Activated T-cell treated with anti-CD3 and anti-CD28 coated beads, Interleukin-2, amount 50 U/mL, for 72 hours (primary cell): ENCODE data around the gene NPL. TPM values are rescaled to one million over a fixed set of nuclear protein-coding genes. Genes with fewer than 3 reads are reported as not detected.

Experiments
- ATAC-seq, 2 donors: fragments of 150-1000 bp; cut with Tn5 transposase; replicated peaks in 1 of 2; 2 replicates each; pipeline ENCODE4 v1.10.0; 2021; ENCODE audit warnings: moderate library complexity in 2 of 2, mild to moderate bottlenecking in 1 of 2
- DNase-seq, 2 donors: peaks; one replicate each; pipeline ENCODE4 v3.0.0; 2021 to 2022; ENCODE audit warnings: mixed read lengths in 1 of 2
- H3K27ac Mint-ChIP-seq: one replicate; pipeline ENCODE4 v1.8.0; 2022; ENCODE audit warnings: mild to moderate bottlenecking, moderate library complexity, mixed read lengths
- H3K27me3 Mint-ChIP-seq: one replicate; pipeline ENCODE4 v1.8.0; 2022; ENCODE audit warnings: low read depth, mixed read lengths
- H3K36me3 Mint-ChIP-seq, 2 donors: one replicate each; pipeline ENCODE4 v1.8.0; 2022; ENCODE audit warnings: mixed read lengths in 2 of 2, mild to moderate bottlenecking in 1 of 2; ENCODE audit not compliant: insufficient read depth in 2 of 2
- H3K4me1 Mint-ChIP-seq: one replicate; pipeline ENCODE4 v1.8.0; 2022; ENCODE audit warnings: low read depth, mixed read lengths
- H3K4me3 Mint-ChIP-seq, 2 donors: one replicate each; pipeline ENCODE4 v1.8.0; 2022; ENCODE audit warnings: mild to moderate bottlenecking in 2 of 2, mixed read lengths in 2 of 2, moderate library complexity in 2 of 2
- H3K9me3 Mint-ChIP-seq, 2 donors: one replicate each; pipeline ENCODE4 v1.8.0; 2022; ENCODE audit warnings: mixed read lengths in 2 of 2
- total RNA-seq, 2 donors: library from RNA; stranded (reverse); gene quantifications; one replicate each; pipeline ENCODE4 v1.2.3, GENCODE V29; 2022

The NPL gene
- total RNA-seq, 2 donors from 2014 or later, result 4.4 to 7.5 TPM

DNA sequence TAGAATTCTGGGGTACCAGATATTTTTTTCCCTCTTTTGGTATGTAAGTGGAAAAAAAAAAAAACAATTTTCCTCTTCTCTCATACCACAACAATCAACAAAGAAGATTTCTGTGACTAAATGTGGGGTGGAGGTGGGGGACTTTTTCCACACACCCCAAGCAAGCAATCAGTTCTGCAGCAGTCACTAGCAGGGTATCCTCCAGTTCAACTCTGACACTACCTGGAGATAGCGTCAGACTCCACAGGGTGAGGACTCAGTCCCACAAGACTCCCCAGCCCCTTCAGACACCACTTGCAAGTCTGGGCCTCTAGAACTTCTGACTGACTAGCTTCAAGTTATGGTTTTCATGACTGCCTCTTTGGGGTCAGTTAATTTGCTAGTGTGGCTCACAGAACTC lies 55.8 kb downstream of the NPL start:
- Mint-ChIP-seq H3K27me3 (no peaks in the 10 kb centered on the region), H3K36me3 (peaks cover 18 to 66% of the 10 kb centered on the region in 2 donors), H3K4me3 (peak overlapping the region; percentile 57 to 75), H3K27ac (peak overlapping the region; percentile 95), H3K9me3 (no peaks in the 10 kb centered on the region), H3K4me1 (peaks cover 100% of the 10 kb centered on the region)
- ATAC-seq (peak; percentile 80 to 82), DNase-seq (peak in 1 of 2 donors; percentile 29)

DNA sequence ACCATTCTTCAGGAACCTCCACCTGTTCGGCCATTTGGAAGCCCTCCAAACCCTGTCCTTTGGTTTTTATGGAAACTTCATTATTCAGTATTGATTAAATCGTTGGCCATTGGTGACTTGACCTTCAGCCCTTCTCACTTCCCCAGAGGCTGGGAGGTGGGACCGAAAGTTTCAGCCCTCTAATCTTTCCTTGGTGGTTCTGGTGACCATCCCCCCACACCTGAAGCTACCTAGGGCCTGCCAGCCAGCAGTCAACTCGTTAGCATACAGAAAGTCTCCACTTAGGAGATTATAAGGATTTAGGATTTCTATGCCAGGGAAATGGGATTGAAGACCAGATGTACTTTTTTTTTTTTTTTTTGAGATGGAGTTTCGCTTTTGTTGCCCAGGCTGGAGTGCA lies 56.3 kb downstream of the NPL start:
- no peak for ATAC-seq
- Mint-ChIP-seq H3K9me3 (no peaks in the 10 kb centered on the region), H3K27ac (peak overlapping the region; percentile 46), H3K4me3 (no peak overlapping the region), H3K4me1 (peaks cover 98% of the 10 kb centered on the region), H3K36me3 (peaks cover 17 to 63% of the 10 kb centered on the region in 2 donors), H3K27me3 (no peaks in the 10 kb centered on the region)
- no peak for DNase-seq

DNA sequence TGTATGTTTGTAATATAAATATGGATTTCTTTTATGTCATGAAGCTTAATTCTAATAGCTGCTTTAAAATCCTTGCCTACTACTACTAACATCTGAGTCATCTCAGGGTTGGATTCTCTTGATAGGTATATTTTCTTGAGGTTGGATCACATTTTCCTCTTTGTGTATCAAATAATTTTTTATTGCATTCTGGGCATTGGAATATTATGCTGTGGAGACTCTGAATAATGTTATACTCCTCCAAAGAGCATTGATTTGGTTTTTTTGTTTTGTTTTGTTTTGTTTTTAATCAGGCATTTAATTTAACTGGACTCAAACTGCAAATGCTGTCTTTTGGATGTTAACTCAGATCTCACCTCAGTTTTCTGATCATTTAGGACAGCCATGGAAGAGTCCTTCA lies 57.5 kb downstream of the NPL start:
- Mint-ChIP-seq H3K4me3 (peak overlapping the region in 1 of 2 donors; percentile 34), H3K27ac (peak overlapping the region; percentile 95), H3K27me3 (no peaks in the 10 kb centered on the region), H3K36me3 (peaks cover 14 to 62% of the 10 kb centered on the region in 2 donors), H3K9me3 (no peaks in the 10 kb centered on the region), H3K4me1 (peaks cover 95% of the 10 kb centered on the region)
- no peak for ATAC-seq
- DNase-seq, result no peak

DNA sequence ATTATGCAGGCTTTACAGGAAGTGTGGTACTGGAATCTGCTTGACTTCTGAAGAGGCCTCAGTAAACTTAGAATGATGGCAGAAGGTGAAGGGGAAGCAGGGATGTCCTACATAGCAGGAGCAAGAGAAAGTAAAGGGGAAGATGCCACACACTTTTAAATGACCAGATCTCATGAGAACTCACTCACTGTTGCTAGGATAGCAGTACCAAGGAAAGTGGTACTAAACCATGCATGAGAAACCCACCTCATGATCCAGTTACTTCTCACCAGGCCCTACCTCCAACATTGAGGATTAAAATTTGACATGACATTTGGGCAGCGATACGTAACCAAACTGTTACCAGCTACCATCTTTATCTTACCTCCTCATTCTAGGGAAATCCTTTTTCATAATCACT lies 59.2 kb downstream of the NPL start:
- Mint-ChIP-seq H3K27ac (peak overlapping the region; percentile 64), H3K4me3 (no peak overlapping the region), H3K27me3 (no peaks in the 10 kb centered on the region), H3K9me3 (no peaks in the 10 kb centered on the region), H3K4me1 (peaks cover 79% of the 10 kb centered on the region), H3K36me3 (peaks cover 14 to 64% of the 10 kb centered on the region in 2 donors)
- DNase-seq, result no peak
- no peak for ATAC-seq

DNA sequence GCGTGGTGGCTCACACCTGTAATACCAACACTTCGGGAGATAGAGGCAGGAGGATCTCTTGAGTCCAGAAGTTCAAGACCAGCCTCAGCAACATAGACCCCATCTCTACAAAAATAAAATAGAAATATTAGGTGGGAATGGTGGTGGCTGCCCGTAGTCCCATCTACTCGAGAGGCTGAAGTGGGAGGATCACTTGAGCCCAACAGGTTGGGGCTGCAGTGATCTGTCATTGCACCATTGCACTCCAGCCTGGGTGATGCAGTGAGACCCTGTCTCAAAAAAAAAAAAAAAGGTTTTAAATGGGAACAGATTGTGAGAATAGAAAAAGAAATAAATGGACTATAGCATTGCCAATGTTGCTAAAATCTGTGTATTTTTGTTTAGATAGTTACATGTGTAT lies 60.7 kb downstream of the NPL start:
- no peak for ATAC-seq
- Mint-ChIP-seq H3K36me3 (peaks cover 19 to 61% of the 10 kb centered on the region in 2 donors), H3K4me1 (peaks cover 63% of the 10 kb centered on the region), H3K27ac (peak overlapping the region; percentile 89), H3K9me3 (no peaks in the 10 kb centered on the region), H3K27me3 (no peaks in the 10 kb centered on the region), H3K4me3 (no peak overlapping the region)
- no peak for DNase-seq

DNA sequence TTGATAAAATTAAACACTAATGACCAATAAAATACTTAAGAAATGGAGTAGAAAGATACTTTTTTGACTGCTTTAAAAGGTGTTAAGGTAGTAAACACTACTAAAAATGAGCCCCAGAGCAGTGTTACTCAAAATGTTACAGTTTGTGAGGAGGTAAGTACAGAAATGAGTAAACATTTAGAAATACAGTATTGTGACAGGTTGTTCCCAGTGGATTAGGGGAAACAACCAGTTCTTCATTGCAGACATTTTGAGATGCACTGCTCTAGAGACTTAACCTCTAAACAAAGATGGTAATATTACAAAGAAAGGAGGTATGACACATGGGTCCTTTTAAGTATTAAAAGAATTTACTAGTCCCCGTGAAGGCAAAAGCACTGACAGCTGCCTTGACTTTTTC lies 62.3 kb downstream of the NPL start:
- H3K36me3 Mint-ChIP-seq, result peaks cover 17 to 57% of the 10 kb centered on the region in 2 donors
- no peaks in the 10 kb centered on the region for H3K27me3 Mint-ChIP-seq
- H3K27ac Mint-ChIP-seq, result peak overlapping the region; percentile 57
- H3K4me3 Mint-ChIP-seq, result no peak overlapping the region
- H3K4me1 Mint-ChIP-seq, result peaks cover 48% of the 10 kb centered on the region
- ATAC-seq, result peak; percentile 56 to 58
- H3K9me3 Mint-ChIP-seq, result no peaks in the 10 kb centered on the region
- no peak for DNase-seq

DNA sequence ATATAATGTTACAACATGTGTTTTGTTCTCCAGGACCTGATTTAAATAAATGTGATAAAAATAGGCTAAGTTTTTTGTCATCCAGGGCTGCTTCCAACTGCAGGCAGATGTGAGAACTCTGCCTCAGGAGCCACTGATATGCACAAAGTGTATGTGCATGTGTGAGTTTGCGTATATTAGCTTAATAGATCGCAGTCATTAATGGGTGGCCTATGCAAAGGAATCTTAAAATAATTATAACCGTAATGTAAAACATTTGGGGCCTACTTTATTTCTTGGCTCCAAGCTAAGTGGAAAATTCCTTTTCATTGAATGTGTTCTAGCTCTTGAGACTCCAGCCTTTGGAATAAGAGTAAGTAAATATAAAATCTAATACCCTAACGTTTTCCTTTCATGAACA lies 66.3 kb downstream of the NPL start:
- Mint-ChIP-seq H3K27ac (no peak overlapping the region), H3K4me3 (no peak overlapping the region), H3K4me1 (peaks cover 36% of the 10 kb centered on the region), H3K9me3 (no peaks in the 10 kb centered on the region), H3K36me3 (peaks cover 10 to 51% of the 10 kb centered on the region in 2 donors), H3K27me3 (no peaks in the 10 kb centered on the region)
- no peak for DNase-seq
- ATAC-seq, result no peak

DNA sequence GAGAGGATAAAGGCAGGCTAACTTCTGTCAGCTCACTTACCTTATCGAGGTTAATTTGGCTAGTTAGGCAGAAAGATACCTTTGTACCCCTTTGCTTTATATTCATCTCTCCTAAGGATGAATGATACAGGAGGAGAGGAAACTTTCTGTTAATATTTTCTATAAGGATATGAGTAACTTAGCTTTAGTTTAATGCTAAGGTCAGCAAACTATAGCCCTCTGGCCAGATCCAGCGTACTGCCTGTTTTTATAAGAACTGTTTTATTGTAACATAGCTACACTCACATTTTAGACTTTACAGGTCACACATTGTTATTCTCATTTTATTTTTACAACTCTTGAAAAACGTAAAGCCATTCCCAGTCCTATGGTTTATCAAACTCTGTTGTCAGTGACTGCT lies 67.6 kb downstream of the NPL start:
- no peak for ATAC-seq
- H3K27me3 Mint-ChIP-seq, result no peaks in the 10 kb centered on the region
- H3K36me3 Mint-ChIP-seq, result peaks cover 9 to 53% of the 10 kb centered on the region in 2 donors
- H3K9me3 Mint-ChIP-seq, result no peaks in the 10 kb centered on the region
- peaks cover 37% of the 10 kb centered on the region for H3K4me1 Mint-ChIP-seq
- H3K4me3 Mint-ChIP-seq, result no peak overlapping the region
- DNase-seq, result no peak
- no peak overlapping the region for H3K27ac Mint-ChIP-seq

DNA sequence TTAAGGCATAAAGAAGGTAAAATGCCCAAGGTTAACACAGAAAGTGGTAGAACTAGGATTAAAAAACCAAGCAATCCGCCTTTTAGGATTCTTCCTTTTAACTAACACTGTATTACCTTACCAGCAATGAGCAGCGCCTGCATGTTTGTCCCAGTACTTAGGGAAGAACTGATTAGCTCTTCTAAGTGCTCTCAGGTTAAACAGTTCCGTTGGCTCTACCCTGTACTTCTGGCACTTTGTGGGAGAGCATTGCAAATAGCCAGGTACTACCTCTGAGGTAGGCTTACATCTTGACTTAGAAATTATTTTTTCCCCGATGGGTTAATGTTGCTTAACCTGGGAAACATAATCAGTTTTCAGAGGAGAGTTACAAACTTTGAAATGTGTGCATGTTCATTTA lies 71.1 kb downstream of the NPL start:
- no peak overlapping the region for H3K4me3 Mint-ChIP-seq
- peak overlapping the region; percentile 54 for H3K27ac Mint-ChIP-seq
- DNase-seq, result no peak
- no peaks in the 10 kb centered on the region for H3K9me3 Mint-ChIP-seq
- ATAC-seq, result no peak
- H3K27me3 Mint-ChIP-seq, result no peaks in the 10 kb centered on the region
- H3K4me1 Mint-ChIP-seq, result peaks cover 58% of the 10 kb centered on the region
- H3K36me3 Mint-ChIP-seq, result peaks cover 12 to 58% of the 10 kb centered on the region in 2 donors

DNA sequence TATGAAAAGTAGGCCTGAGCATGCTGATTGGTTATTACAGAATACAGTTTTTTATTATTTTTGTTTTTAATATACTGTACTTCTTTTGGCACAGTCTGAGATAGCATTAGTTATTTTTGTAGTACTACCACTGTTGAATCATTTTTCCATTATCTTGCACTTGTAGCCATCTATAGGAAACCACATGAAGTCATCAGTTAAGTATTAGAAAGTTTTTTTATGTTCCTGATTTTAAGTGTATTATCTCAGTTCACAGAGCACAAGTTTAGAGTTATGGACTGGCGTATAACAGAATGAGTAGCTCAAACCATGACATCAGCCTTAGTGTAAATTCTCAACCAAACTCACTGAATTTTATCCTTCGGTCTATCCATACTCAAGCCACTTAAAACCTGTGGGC lies 72.4 kb downstream of the NPL start:
- Mint-ChIP-seq H3K9me3 (no peaks in the 10 kb centered on the region), H3K27ac (peak overlapping the region; percentile 82), H3K36me3 (peaks cover 14 to 69% of the 10 kb centered on the region in 2 donors), H3K4me1 (peaks cover 60% of the 10 kb centered on the region), H3K4me3 (peak overlapping the region in 1 of 2 donors; percentile 25), H3K27me3 (no peaks in the 10 kb centered on the region)
- ATAC-seq (peak; percentile 71 to 86), DNase-seq (no peak)

DNA sequence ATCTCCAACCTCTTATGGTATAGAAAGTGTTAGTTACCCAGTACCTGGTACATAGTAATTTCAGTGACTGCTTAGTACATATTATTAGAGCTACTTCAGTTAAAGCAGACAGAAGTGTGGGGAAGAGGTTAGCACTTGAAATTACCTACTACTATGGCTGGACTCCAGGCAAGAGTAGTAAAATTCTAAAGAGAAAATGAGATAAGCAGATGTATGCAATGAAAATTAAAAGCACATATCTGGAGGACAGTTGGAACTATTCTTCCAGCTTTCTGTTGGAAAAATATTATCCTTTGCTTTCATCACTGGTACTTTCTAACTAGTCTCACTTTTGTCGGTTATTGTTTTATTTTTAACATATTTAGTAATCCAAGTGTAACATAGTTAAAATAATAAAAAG lies 73.3 kb downstream of the NPL start:
- Mint-ChIP-seq H3K36me3 (peaks cover 14 to 75% of the 10 kb centered on the region in 2 donors), H3K27me3 (no peaks in the 10 kb centered on the region), H3K27ac (peak overlapping the region; percentile 82), H3K4me3 (peak overlapping the region in 1 of 2 donors; percentile 25), H3K9me3 (no peaks in the 10 kb centered on the region), H3K4me1 (peaks cover 55% of the 10 kb centered on the region)
- ATAC-seq (no peak), DNase-seq (no peak)

DNA sequence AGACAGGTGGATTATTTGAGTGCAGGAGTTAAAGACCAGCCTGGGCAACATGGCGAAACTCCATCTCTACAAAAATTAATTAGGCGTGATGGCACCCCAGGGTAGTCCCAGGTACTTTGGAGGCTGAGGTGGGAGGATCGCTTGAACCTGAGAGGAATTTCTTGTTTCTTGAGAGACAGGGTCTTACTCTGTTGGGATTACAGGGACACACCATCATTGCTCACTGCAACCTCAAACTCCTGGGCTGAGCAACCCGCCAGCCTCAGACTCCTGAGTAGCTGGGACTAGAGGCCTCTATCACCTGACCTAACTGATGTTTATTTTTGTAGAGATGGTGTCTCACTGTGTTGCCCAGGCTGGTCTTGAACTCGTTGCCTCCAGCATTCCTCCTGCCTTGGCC lies 74.4 kb downstream of the NPL start:
- H3K9me3 Mint-ChIP-seq, result no peaks in the 10 kb centered on the region
- no peak for DNase-seq
- peaks cover 12 to 70% of the 10 kb centered on the region in 2 donors for H3K36me3 Mint-ChIP-seq
- no peak for ATAC-seq
- no peaks in the 10 kb centered on the region for H3K27me3 Mint-ChIP-seq
- H3K4me3 Mint-ChIP-seq, result no peak overlapping the region
- peaks cover 46% of the 10 kb centered on the region for H3K4me1 Mint-ChIP-seq
- peak overlapping the region; percentile 95 for H3K27ac Mint-ChIP-seq

DNA sequence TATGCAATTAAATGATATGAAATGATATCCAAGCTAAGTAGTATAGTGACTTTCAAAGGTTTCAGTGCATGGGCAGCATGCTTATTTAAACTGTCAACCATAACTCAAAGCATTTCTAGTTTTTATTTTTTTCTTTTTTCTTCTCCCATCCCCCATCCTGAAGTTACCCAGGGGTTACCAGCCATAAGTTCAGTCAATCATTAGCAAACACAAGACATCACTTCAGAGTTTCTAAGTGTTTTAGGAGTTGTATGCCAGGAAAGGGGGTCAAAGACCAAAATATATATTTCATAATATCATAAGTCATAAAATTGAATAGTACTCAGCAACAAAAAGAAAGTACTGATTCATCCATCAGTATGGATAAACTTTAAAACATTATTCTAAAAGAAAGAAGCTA lies 78.3 kb downstream of the NPL start:
- Mint-ChIP-seq H3K27me3 (no peaks in the 10 kb centered on the region), H3K36me3 (peaks cover 8 to 66% of the 10 kb centered on the region in 2 donors), H3K9me3 (no peaks in the 10 kb centered on the region), H3K27ac (peak overlapping the region; percentile 46), H3K4me3 (no peak overlapping the region), H3K4me1 (peaks cover 33% of the 10 kb centered on the region)
- no peak for ATAC-seq
- DNase-seq, result no peak

DNA sequence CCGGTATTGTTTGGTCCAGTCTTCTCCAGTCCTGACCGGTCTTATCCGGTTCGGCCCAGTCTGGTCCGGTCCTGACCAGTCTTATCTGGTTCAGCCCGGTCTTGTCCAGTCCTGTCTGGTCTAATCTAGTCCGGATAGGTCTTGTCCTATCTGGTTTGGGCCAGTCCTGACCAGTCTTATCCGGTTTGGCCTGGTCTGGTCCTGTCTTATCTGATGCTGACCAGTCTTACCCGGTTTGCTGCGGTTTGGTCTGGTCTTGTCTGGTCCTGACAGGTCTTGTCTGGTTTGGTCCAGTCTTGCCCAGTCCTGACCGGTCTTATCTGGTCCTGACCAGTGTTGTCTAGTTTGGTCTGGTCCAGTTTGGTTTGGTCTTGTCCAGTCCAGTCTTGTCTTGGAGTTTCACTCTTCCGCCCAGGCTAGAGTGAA lies 79.7 kb downstream of the NPL start:
- H3K4me3 Mint-ChIP-seq, result no peak overlapping the region
- peaks cover 31% of the 10 kb centered on the region for H3K4me1 Mint-ChIP-seq
- ATAC-seq, result peak; percentile 15
- no peak for DNase-seq
- H3K36me3 Mint-ChIP-seq, result peaks cover 13 to 76% of the 10 kb centered on the region in 2 donors
- no peaks in the 10 kb centered on the region for H3K9me3 Mint-ChIP-seq
- H3K27me3 Mint-ChIP-seq, result no peaks in the 10 kb centered on the region
- H3K27ac Mint-ChIP-seq, result no peak overlapping the region
